Measurements from ENCODE around the gene FBXW11. TPM values are rescaled to one million over a fixed set of nuclear protein-coding genes. Genes with fewer than 3 reads are reported as not detected.

The FBXW11 gene
- total and polyA plus RNA-seq, 2 of the 13 experiments (the other 11 are each of a cell fraction or from before 2014, with no cell fraction given) = 31.7 to 53.6 TPM

DNA sequence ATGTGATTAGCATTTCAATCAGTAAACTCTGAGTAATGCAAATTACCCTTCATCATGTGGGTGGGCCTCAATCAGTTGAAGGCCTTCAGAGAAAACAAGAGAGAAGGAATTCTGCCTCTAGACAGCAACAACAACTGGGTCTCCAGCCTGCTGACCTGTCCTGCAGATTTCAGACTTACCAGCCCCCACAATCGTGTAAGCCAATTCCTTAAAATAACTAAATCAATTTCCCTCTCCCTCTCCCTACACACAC lies 41.7 kb upstream of the FBXW11 start (continued):
- TF ChIP-seq, protein P1, sequence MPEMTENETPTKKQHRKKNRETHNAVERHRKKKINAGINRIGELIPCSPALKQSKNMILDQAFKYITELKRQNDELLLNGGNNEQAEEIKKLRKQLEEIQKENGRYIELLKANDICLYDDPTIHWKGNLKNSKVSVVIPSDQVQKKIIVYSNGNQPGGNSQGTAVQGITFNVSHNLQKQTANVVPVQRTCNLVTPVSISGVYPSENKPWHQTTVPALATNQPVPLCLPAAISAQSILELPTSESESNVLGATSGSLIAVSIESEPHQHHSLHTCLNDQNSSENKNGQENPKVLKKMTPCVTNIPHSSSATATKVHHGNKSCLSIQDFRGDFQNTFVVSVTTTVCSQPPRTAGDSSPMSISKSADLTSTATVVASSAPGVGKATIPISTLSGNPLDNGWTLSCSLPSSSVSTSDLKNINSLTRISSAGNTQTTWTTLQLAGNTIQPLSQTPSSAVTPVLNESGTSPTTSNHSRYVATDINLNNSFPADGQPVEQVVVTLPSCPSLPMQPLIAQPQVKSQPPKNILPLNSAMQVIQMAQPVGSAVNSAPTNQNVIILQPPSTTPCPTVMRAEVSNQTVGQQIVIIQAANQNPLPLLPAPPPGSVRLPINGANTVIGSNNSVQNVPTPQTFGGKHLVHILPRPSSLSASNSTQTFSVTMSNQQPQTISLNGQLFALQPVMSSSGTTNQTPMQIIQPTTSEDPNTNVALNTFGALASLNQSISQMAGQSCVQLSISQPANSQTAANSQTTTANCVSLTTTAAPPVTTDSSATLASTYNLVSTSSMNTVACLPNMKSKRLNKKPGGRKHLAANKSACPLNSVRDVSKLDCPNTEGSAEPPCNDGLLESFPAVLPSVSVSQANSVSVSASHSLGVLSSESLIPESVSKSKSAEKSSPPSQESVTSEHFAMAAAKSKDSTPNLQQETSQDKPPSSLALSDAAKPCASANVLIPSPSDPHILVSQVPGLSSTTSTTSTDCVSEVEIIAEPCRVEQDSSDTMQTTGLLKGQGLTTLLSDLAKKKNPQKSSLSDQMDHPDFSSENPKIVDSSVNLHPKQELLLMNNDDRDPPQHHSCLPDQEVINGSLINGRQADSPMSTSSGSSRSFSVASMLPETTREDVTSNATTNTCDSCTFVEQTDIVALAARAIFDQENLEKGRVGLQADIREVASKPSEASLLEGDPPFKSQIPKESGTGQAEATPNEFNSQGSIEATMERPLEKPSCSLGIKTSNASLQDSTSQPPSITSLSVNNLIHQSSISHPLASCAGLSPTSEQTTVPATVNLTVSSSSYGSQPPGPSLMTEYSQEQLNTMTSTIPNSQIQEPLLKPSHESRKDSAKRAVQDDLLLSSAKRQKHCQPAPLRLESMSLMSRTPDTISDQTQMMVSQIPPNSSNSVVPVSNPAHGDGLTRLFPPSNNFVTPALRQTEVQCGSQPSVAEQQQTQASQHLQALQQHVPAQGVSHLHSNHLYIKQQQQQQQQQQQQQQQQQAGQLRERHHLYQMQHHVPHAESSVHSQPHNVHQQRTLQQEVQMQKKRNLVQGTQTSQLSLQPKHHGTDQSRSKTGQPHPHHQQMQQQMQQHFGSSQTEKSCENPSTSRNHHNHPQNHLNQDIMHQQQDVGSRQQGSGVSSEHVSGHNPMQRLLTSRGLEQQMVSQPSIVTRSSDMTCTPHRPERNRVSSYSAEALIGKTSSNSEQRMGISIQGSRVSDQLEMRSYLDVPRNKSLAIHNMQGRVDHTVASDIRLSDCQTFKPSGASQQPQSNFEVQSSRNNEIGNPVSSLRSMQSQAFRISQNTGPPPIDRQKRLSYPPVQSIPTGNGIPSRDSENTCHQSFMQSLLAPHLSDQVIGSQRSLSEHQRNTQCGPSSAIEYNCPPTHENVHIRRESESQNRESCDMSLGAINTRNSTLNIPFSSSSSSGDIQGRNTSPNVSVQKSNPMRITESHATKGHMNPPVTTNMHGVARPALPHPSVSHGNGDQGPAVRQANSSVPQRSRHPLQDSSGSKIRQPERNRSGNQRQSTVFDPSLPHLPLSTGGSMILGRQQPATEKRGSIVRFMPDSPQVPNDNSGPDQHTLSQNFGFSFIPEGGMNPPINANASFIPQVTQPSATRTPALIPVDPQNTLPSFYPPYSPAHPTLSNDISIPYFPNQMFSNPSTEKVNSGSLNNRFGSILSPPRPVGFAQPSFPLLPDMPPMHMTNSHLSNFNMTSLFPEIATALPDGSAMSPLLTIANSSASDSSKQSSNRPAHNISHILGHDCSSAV (CRISPR knock-in tag; IDR thresholded peaks at IDR 0.05; ENCODE audit: borderline replicate concordance) = no peak
- no peak for TF ChIP-seq SRSF4 (IDR thresholded peaks at IDR 0.05; ENCODE audit: low read depth, low read length, poor library complexity, severe bottlenecking)
- TF ChIP-seq, protein P2, sequence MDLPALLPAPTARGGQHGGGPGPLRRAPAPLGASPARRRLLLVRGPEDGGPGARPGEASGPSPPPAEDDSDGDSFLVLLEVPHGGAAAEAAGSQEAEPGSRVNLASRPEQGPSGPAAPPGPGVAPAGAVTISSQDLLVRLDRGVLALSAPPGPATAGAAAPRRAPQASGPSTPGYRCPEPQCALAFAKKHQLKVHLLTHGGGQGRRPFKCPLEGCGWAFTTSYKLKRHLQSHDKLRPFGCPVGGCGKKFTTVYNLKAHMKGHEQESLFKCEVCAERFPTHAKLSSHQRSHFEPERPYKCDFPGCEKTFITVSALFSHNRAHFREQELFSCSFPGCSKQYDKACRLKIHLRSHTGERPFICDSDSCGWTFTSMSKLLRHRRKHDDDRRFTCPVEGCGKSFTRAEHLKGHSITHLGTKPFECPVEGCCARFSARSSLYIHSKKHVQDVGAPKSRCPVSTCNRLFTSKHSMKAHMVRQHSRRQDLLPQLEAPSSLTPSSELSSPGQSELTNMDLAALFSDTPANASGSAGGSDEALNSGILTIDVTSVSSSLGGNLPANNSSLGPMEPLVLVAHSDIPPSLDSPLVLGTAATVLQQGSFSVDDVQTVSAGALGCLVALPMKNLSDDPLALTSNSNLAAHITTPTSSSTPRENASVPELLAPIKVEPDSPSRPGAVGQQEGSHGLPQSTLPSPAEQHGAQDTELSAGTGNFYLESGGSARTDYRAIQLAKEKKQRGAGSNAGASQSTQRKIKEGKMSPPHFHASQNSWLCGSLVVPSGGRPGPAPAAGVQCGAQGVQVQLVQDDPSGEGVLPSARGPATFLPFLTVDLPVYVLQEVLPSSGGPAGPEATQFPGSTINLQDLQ (CRISPR knock-in tag; IDR thresholded peaks at IDR 0.05) = no peak
- no peak for TF ChIP-seq TRIM24 (CRISPR knock-in tag; IDR thresholded peaks at IDR 0.05)
- no peak for TF ChIP-seq BCL3 (CRISPR knock-in tag; IDR thresholded peaks at IDR 0.05)
- no peak for TF ChIP-seq ZNF282 (IDR thresholded peaks at IDR 0.05; ENCODE audit: partially characterized antibody)
- TF ChIP-seq, protein P3, sequence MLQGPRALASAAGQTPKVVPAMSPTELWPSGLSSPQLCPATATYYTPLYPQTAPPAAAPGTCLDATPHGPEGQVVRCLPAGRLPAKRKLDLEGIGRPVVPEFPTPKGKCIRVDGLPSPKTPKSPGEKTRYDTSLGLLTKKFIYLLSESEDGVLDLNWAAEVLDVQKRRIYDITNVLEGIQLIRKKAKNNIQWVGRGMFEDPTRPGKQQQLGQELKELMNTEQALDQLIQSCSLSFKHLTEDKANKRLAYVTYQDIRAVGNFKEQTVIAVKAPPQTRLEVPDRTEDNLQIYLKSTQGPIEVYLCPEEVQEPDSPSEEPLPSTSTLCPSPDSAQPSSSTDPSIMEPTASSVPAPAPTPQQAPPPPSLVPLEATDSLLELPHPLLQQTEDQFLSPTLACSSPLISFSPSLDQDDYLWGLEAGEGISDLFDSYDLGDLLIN (CRISPR knock-in tag; IDR thresholded peaks at IDR 0.05; ENCODE audit: borderline replicate concordance) = no peak
- TF ChIP-seq SKIL (CRISPR knock-in tag; IDR thresholded peaks at IDR 0.05; ENCODE audit: borderline replicate concordance) = no peak
- no peak for TF ChIP-seq HOXA7 (CRISPR knock-in tag; IDR thresholded peaks at IDR 0.05)
- TF ChIP-seq ZNF577 (CRISPR knock-in tag; IDR thresholded peaks at IDR 0.05; ENCODE audit: borderline replicate concordance, low read depth) = no peak

Measured in HepG2 (cell line).